Endothelial cell of umbilical vein (primary cell): ENCODE data around the gene SLC22A24.

ENCODE experiments used
- CTCF ChIP-seq, 2 donors: IDR thresholded peaks; 1 replicate in 1 of 2; 2 replicates in 1 of 2; pipeline ENCODE4 v1.5.1; 2011; ENCODE audit warnings: low read length in 2 of 2, mild to moderate bottlenecking in 2 of 2, moderate library complexity in 2 of 2, control low read depth in 1 of 2, inconsistent platforms in 1 of 2, low read depth in 1 of 2; ENCODE audit not compliant: insufficient read depth in 1 of 2; ENCODE audit errors: extremely low read depth in 1 of 2
- POLR2A ChIP-seq: IDR thresholded peaks from 2 replicates; pipeline ENCODE4 v1.6.1; 2012; ENCODE audit warnings: low read depth, mild to moderate bottlenecking, control low read depth, low read length

- TF ChIP-seq CTCF (IDR thresholded peaks at IDR 0.05; ENCODE audit: extremely low read depth in 1 of 2, insufficient read depth in 1 of 2, low read depth in 1 of 2, low read length in 2 of 2): no peak
- TF ChIP-seq POLR2A: no peak
Observed at GRCh38 chr11:63165706-63166310, 21.8 kb upstream of the SLC22A24 start.
